ENCODE measurements around the gene FUT3.
"Not testable (repeated sequence)": the region's sequence is repeated elsewhere in the genome, so short reads cannot be mapped to it uniquely, and the experiment has no call there.

The FUT3 gene

DNA sequence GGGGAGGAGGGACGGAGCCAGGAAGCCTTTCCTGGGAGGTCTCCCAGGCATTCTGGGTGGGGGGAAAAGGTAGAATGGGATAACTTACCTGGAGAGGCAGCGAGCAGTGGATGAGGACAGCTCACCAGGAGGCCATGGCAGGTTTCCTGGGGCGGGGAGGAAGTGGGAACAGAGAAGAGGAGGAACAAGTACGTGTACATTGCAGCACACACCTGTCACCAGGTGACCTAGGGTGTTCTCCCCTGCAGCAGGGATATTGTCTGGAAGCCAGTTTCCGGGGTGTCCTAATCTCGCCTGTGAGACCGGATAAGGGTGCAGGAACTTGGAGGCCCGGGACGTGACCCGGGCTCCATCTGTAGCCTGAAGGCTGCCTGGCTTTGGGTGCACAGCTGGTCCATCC is at the start of gene FUT3:
Gene FUT3 (minus strand): TSS at position 148 of the 400 bp plus-strand sequence.
- no peak for DNase-seq

DNA sequence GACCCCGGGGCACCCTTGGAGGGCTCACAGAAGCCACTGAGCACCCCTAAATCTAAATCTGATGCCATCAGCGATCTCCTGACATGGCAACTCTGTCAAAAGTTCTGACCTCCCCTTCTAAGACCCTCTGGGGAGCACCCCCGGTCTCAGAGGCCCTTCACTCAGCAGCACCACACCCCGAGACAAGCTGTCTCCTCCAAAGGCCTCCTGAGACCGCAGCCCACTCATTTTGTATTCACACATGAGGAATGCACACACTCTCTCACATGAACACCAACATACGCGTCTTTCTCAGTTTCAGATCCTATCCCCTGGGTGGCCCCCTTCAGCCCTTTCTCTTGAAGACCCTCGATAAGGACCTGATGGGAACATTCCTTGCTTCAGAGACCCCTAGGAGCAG is 49.7 kb upstream of the FUT3 start:
- DNase-seq = no peak

DNA sequence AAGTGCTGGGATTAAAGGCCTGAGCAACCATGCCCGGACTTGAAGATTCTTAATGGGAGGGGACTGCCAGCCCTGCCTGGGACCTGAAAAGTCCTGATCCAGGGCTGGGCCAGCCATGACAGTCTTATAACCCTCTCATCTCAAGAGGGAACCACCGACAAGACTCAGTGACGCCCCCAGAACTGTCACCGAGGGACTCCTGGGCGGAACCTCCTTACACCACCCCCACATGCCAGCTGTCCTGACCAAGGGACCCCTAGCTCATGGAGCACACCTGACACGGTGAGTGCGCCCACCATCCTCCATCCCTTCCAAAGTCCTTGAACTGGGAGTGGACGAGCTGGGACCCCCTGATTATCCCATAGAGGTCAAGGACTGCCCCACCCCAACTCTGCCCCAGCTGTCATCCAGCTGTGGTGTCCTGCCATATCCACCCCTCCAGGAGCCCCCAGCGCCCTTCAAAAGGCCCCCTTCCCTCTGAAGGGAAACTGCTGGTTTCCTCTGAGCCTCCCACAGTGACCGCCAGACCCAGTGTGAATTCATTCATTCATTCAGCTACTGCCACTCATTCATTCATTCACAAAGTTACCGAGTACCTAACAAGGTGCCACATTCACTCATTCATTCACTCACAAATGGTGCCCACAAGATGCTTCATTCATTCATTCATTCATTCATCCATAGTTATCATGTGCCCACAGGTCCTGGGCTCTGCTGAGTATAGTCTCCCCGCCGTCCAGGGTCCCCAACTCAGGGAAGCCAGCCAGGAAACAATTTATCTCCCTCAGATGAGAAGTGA is 48.7 kb upstream of the FUT3 start:
- no peak for DNase-seq

DNA sequence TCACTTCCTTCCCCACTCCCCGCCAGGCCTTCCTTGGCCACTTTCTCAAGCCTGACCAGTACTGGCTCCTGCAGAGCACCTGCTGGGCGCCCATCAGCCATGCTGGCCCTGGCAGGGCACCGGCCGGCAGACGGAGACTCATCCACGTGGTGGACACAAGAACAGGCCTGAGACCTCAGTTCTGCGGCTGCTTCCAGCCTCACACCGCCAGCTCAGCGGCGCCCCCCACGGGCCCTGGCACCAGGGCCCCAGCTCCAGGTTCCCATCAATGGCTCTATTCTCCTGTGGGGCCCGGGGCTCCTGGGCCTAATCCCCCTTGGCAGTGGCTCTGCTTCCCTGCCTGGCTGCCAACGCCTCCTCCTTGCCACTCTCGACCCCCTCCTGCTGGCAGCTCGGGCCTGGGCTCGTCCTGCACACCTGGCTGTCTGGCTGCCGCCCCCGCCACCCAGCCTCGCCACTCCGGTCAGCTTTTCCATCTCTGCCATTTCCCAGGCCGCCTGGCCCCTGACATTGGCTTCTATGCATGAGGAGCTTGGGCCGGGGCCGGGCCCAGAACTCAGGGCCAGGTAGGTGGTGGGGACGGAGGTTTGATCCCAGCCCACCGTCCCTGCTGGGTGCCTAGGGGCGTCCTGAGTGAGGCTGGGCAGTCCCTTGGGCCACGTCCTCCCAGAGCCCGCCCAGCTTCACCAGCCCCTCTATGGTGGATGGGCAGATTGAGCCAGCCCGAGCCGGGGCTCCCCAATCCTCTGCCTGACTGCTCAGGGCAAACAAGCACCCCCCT is 46.1 kb upstream of the FUT3 start:
- DNase-seq = no peak

DNA sequence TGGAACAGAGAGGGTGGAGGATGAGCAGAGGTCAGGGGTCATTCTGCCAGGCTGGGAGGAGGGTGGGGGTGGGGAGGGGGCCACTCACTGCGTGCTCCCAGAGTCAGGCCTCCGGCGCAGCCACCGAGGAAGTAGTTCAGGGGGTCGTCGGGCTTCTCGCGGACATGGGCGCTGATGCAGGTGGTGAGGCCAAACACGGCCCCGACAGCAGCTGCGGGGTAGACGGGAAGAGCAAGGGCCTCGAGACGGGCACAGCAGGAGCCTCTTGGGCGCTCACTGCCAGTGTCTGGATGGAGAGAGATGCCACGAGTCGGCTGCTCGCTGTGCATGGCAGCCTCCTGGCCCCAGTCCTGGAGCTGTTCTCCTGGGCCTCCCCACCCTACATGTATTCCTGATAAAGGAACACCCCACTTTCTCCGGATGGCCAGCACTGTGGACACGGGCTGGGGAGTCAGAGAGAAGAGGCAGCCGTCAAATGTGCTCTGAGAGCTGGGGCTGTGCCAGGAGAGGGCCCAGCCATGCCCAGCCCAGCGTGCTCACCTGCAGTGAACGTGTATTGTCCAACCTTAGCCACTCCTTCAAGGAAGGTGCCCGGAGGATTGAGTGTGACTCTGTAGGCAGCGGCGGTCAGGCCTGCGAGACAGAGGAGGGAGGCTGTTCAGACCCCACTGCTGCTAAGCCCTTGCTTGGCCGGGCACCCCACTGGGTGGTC is 45.3 kb upstream of the FUT3 start:
- no peak for DNase-seq

DNA sequence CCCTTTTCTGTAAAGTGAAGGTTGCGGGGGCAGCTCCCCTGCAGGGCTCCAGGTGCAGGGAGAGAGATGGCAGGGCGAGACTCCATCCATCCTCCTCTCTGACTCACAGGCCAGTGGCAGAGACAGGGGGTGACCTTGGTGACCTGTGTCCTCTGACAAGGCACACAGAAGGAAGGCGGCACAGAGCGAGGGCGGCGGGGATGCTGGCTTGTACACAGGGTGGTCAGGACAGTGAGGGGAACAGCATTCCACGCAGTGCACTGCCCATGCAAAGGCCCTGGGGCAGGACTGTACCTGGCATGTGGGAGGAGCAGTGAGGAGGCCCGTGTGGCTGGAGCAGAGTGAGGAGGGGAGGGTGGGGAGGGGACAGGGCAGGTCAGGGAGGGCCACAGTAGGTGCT is 44.6 kb upstream of the FUT3 start:
- no peak for DNase-seq

DNA sequence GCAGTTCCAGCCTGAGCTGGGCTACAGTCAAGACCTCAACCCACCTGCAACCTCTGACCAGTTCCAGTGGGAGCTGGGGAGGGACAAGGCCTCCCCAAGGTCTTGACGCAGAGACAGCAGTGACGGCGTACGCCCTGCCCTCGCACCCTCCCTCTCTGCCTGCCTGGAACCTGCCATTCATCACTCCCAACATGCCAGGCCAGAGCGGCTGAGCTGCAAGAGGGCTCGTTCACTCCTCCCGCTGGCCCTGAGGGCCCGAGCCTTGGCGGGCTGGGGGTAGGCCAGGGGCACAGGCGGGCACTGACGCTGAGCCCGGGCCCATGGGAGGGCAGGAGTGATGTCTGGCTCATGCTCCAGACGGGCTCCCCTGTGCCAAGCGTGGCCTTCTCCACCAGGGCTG is 44.2 kb upstream of the FUT3 start:
- no peak for DNase-seq

DNA sequence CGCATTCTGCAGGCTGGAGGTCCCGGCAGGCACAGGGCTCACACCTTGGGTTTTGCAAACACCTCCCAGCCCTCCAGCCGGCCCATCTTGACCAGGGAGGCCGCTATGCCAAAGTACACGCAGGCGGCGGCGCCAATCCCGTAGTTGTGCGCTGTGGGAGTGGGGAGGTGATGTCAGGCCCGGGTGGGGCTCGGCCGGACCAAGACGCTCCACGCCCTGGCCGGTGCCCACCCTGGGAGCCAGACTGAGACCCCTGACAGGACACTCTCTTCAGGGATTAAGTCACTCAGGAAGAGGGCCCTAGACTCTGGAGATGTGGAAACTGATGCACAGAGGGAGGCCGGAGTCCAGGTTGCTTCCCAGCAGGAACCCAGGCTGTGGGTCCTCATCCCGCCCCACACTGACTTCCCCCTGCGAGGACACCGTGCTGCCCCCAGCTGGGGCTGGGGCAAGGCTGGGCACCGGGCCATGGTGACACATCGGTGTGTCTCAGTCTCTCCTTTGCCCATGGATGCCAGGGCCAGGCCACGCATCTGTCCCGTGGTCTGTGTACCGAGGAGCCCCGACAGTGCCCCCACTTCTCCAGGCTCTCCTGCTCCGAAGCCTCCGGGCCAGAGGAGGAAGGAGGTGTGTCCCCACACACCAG is 43.6 kb upstream of the FUT3 start:
- DNase-seq = no peak

DNA sequence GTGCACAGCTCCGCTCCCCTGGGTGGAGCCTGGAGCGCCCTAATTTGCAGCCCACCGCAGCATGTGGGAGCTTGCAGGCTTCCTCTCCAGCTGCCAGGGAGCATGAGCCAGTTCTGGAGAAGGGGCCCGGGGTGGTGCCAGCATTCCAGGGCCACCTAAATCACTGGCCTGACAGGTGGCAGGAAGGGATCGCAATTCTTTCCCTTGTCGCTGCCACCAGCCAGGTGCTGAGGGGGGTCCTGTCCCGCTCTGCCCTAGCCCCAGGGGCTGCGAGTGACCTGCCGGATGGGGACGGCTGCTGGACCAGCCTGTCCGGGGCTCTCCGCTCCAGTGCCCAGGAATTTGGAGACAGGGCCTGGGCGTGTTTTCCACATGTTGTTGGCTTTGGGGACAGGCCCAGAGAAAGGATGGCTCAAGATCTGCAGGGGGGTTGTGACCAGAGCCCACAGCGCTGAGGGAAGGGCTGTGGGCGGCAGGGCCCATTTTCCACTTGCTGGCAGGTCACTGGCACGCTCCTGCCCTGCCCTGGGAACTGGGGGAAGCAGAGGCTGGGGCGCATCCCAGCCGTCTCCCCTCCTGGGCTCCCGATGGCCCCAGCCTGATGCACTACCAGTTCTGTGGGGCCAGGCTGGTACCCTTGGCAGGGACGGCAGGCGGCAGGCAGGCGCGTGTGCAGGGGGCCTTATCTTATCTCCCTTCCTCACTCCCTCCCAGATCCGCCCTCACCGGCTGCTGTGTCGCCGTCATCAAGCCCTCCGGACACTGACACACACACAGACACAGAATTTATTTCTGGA is 42.9 kb upstream of the FUT3 start:
- no peak for DNase-seq

DNA sequence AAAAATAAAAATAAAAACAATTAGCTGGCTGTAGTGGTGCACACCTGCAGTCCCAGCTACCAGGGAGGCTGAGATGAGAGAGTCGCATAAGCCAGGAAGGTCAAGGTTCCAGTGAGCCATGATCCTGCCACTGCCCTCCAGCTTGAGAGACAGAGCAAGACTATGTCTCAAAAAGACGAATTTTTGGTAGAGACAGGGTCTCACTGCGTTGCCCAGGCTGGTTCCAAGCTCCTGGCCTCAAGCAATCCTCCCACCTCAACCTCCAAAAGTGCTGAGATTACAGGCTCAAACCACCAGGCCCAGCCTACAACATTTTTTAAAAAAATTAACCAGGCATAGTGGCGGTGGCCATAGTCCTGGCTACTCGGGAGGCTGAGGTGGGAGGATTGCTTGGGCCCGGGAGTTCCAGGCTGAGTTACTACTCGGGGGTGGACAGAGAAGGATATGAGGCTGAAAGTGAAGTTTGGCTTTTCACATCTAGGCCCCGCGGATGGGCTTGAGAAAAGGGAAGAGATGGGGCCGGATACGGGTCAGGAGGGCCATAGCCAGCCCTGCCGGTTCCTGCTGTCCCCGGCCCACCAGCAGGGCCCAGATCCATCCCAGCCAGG is 42.2 kb upstream of the FUT3 start:
- DNase-seq = no peak

DNA sequence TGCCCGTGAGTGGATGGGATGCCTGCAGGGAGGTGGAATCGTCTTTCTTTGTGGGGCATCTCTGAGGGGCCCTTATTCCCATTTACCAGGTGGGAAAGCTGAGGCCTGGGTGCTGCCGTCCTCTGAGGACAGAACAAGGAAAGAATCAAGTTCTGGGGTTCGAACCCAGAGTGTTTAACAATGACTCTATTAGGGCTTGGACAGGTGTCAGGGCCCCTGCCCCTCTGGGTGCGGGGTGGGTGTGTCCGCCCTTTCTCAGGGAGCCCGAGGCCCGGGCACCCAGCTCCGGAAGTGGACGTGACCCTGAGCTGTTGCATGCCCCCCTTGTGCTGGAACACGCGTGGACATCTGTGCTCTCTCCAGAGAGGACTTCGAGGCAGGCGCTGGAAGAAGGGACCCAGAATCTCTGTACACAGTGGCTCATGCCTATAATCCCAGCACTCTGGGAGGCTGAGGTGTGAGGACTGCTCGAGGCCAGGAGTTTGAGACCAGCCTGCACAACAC is 41.6 kb upstream of the FUT3 start:
- DNase-seq = no peak

DNA sequence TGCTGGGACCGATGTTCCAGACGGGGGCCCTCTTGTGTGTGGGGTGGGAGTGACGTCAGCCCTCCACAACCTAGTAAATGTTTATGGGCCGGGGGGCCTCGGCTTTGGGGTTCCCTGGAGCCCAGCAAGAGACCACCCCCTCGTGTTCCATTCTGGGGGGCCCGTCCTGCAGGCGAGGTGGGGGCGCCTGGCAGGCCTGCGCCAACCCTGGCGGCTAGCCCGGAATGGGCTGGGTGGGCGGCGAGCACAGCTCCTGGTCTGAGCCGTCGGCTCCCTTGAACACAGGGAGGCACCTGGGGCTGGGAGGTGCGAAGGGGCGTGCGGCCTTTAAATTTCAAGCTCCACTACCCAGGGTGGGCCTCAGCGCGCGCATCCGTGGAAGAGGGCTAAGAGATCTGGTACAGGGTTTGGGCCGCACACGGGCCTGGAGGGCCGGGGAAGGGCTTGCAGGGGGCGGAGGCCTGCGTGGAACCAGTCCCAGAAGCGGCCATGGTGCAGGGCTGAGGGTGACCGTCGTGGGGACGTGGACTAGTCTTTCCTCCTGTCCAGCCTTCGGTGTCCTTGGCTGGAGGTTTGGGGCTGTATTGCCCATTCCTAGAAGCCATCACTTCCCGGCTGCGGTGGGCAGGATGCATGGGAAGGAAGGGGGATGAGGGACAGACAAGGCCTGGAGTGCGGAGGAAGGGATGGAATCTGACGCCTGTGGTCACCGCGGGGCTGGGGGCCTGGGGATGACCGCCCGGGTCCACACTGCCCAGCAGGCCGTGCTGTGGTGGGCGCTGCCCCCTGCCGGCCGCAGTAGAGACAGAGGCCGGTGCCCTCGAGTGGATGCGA is 40.9 kb upstream of the FUT3 start:
- peak; percentile 40 for DNase-seq

DNA sequence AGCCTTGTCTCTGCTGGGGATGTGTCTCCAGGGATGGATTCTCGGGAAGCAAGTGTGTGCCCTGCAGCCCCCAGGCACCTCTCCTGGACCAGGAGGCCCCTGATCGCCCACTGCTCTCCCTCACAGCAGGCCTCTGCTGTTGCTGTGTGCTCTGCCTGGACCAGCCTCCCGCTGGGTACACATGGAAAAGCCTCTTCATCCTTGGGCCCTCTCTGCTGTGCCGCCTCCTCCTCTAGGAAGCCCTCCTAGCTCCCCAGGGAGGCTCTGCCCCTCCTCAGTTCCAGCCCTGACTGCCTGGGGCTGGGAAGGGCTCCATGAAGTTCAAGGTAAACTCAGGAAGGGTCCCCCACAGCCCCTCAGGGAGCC is 40.3 kb upstream of the FUT3 start:
- no peak for DNase-seq

DNA sequence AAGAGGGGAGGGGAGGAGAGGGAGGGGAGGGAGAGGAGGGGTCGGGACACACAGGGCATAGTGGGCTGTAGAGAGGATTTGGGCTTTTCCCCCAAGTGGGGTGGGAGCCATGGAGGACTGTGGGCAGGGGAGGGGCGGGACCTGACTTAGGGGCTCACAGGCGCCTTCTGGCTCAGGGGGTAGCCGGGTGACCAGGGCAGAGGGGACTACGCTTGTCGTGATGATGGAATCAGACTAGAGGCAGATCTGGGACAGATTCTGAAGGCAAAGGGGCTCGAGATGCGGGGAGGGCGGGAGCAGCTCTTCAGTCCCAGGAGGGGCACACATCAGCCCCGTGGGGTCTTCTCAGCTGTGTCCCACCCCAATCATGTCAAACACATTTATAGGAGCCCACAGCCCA is 38.9 kb upstream of the FUT3 start:
- DNase-seq = no peak

DNA sequence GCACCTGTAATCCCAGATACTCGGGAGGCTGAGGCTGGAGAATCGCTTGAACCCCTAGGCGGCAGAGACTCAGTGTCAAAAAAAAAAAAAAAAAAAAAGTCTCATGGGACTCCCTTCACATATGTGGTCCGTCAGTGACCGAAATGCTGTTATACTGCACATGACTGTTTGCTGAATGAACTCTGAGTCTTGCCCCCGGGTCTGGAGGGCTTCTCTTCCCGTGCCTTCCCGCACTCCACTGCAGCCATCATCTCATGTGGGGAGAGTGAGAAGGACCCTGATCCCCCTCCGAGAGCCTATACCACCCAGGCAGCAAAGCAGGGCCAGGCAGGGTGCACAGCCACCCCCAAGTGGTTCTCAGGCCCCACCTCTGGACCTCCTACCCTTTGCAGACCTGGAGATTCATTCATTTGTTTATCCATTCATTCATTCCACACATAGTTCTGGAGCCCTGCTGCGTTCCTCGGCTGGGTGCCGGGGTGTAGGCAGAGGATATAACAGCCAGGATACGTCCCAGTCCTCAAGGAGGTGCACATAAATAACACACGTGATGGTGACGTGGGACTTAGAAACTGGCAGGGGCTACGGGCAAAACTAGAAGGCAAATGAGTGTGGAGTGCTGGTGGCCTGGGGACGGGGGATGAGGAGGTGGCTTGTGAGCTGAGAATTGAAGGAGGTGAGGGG is 38.2 kb upstream of the FUT3 start:
- no peak for DNase-seq

DNA sequence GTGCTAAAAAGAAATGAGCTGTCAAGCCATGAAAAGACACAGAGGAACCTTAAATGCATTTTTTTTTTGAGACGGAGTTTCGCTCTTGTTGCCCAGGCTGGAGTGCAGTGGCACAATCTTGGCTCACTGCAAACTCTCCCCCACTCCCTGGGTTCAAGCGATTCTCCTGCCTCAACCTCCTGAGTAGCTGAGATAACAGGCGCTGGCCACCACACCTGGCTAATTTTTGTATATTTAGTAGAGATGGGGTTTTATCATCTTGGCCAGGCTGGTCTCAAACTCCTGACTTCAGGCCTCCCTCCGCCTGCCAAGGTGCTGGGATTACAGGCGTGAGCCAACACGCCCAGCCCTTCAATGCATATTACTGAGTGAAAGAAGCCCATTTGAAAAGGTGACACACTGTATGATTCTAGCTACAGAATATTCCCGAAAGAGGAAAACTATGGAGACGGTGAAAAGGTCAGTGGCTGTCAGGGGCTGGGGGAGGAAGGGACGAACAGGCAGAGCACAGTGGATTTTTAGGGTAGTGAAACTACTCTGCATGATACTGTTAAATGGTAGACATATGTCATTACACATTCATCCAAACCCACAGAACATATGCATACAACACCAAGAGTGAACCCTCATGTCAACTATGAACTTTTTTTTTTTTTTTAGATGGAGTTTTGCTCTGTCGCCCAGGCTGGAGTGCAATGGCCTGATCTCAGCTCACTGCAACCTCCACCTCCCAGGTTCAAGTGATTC is 33.0 kb upstream of the FUT3 start:
- DNase-seq = not testable (repeated sequence)

DNA sequence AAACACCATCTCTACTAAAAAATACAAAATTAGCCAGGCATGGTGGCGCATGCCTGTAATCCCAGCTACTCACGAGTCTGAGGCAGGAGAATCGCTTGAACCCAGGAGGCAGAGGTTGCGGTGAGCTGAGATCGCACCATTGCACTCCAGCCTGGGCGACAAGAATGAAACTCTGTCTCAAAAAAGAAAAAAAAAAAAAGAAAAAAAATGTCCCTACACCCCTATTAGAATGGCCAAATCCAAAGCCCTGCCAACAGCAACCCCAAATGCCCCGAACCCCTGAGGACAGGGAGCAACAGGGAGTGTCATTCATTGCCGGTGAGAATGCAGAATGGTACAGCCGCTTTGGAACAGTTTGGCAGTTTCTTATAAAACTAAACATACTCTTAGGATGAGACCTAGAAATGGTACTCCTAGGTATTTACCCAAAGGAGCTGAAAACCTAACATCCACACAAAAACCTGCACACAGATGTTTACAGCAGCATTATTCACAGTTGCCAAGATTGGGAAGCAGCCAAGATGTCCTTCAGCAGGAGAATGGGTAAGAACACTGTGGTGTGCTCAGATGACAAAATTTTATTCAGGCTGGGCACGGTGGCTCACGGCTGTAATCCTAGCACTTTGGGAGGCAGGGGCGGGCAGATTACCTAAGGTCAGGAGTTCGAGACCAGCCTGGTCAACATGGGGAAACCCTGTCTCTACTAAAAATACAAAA is 32.1 kb upstream of the FUT3 start:
- not testable (repeated sequence) for DNase-seq

DNA sequence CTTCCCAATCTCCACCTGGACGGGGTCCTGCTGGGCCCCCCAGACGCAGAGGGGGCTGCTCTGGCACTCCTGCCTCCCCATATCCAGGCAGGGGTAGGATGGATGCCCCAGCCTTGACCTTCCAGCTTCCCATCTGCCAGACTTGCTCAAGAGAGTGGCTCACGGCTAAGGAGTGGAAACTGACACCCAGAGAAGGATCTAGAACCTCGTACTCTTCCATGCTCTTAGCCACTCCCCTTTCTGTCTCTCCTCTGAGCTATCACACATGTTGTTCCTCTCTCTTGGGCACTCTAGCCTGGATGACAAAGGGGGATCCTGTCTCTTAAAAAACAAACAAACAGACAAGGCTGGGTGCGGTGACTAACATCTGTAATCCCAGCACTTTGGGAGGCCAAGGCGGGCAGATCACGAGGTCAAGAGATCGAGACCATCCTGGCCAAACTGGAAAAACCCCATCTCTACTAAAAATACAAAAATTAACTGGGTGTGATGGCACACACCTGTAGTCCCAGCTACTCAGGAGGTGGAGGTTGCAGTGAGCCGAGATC is 31.2 kb upstream of the FUT3 start:
- DNase-seq = no peak

Measured in CD4-positive, alpha-beta T cell treated with Interleukin-17A for 4 hours (primary cell).